Umbilical cord (tissue), 2 donors: Measurements from ENCODE around the gene SGCA. TPM values are rescaled to one million over a fixed set of nuclear protein-coding genes. Genes with fewer than 3 reads are reported as not detected.
A peak's percentile ranks its signal among the peaks of the same experiment; 100 is the strongest.

Source experiments
- DNase-seq: peaks from one replicate; pipeline ENCODE4 v3.0.0-alpha.2; 2015; ENCODE audit warnings: low spot score
- total RNA-seq: library from RNA; depleted of rRNA; stranded (reverse); fragments of >200 nt; gene quantifications from one replicate; pipeline ENCODE4 v1.2.3, GENCODE V29; 2014; ENCODE audit warnings: low replicate concordance; ENCODE audit not compliant: insufficient read depth

The SGCA gene
- total RNA-seq, 1 donor from 2014 or later = 31.3 TPM

DNA sequence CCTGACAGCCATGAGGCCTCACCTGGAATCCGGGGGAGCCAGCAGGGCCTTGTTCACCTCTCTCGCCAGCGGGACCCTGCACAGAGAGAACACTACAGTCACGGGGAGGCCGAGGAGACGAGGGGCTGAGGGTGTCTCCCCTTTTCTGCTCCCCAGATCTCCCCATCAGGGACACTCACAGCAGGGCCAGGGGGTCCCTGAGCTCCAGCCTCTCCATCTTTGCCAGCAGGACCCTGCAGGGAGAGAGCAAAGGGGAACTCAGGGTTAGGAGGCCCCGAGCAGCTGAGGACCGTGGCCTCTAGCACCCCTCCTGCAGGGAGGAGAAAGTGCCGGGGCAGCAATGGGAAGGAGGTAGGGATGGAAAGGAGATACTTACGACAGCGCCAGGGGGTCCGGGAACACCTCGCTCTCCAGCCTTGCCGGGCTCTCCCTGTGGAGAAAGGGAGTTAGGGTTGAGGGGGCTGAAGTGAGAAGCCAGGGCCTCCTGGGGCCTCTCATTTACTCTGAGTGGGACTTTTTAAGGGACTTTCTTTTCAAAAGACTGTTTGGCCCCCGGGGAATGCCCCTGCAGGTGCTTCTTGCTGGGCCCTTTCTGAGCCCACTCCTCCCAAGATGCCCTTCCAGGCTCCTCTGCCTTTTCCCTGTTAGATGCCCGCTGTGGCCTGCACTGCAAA lies 26.9 kb downstream of the SGCA start:
- peak; percentile 80 for DNase-seq

DNA sequence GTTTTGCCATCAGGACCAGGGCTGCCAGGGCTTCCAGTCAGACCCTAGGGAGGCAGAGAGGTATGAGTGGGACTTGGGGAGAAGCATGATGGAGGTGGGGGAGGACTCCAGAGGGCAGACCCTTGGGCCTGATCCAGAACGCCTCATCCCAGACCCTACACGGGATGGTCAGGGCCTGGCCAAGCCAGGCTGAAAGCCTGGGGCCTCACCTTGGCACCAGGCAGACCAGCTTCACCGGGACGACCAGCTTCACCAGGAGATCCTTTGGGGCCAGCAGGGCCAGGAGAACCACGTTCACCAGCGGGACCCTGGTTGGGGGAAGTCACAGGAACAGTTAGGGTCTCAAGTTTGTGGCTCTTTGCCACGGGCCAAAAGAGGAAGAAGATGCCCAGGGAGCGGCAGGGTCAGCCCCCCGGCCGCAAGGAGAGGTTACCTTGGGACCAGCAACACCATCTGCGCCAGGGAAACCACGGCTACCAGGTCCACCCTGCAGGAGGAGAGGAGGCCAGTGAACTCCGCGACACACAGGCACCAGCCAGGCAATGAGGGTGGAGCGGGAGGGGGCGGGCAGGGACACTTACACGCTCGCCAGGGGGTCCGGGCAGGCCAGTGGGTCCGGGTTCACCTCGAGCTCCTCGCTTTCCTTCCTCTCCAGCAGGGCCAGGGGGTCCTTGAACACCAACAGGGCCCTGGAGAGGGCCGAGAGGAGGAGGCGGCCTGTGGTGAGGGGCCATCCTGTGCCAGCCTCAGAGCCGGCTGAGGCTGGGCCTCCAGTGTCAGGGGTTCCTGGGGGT lies 28.5 kb downstream of the SGCA start:
- peak; percentile 73 for DNase-seq

DNA sequence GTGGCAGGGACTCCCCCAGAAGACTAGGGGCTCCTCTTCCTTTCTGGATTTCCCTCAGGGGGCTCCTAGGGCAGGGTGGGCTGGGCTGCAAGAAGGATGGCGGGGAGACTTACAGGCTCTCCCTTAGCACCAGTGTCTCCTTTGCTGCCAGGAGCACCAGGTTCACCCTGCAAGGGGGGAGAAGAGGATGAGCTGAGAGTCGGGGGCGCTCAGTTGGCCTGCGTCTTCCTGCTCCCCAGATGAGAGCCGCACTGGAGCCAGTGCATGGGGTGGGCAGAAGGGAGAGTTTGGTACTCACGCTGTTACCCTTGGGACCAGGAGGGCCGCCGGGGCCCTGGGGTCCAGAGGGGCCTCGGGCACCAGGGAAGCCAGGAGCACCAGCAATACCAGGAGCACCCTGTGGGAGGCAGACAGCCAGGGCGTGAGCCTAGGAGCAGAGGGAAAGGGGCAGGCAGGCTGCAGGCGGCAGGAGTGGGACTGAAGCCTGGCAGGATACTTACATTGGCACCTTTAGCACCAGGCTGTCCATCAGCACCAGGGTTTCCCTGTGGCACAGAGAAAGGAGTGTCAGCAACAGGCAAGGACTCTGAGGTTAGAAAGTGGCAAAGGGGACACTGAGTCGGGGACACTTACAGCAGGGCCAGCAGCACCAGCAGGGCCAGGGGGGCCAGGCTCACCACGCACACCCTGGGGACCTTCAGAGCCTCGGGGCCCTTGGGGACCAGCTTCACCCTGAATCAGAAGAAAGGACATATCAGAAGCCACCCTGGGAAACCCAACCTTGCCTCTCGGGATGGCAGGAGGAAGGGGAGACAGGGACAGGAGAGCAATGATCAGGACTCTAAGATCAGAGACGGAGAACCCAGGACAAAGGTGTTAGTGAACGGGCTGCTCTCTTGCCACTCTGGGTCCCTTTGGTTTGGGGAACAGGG lies 29.4 kb downstream of the SGCA start:
- DNase-seq = peak; percentile 81

DNA sequence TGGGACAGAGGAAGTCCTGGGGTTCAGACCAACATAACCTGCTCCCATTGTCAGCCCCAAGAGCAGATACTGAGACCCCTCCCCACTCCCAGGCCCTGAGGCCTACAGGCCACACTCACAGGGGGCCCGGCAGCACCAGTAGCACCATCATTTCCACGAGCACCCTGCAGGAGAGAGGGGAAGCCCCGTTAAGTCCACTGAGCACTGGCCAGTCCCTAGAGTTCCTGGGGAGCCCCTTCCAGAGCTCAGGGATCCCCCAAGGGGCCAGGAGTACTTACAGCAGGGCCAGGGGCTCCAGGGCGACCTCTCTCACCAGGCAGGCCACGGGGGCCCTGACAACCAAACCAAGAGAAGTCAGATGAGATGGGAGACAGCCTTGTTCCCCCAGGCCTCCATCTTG lies 30.2 kb downstream of the SGCA start:
- no peak for DNase-seq

DNA sequence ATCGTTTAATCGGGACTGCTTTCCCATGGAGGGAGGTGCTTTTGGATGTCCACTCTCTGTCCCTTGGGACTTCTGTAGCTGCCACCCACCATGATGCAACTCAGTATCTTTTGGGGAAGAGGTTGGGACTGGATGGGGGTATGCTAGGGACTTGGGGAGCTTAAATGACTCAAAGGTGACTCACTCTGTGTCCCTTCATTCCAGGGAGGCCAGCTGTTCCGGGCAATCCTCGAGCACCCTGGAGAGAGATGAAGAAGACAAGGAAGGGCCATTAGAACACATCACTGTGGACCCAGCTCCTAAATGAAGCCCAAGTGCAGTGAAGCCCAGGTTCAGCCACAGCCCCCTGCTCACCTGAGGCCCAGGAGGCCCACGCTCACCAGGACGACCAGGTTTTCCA lies 31.0 kb downstream of the SGCA start:
- DNase-seq = peak; percentile 64

DNA sequence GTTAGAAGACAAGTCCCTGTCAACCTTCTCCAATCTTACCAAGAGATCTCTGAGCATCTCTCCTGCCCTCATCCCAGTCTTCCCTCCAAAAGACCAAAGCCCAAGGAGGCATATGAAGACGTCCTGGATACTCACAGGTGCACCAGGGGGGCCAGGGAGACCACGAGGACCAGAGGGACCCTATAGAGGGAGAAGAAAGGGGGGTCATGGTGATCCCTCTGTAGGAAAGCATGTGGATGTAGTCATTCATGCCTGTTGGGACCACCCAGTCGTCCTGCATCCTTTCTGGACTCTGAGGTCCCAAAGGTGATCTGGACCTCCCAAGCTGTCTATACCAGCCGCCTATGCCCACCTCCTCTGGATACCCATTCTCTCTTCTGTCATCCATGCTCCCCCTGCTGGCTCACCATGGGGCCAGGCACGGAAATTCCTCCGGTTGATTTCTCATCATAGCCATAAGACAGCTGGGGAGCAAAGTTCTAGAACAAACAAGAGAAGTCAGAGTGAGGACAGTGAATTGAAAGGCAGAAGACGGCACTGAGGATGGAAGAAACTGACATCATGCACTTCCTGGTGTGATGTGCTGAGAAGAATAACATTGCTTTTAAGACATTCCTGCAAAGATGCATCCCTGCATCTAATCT lies 32.3 kb downstream of the SGCA start:
- DNase-seq = peak; percentile 47

DNA sequence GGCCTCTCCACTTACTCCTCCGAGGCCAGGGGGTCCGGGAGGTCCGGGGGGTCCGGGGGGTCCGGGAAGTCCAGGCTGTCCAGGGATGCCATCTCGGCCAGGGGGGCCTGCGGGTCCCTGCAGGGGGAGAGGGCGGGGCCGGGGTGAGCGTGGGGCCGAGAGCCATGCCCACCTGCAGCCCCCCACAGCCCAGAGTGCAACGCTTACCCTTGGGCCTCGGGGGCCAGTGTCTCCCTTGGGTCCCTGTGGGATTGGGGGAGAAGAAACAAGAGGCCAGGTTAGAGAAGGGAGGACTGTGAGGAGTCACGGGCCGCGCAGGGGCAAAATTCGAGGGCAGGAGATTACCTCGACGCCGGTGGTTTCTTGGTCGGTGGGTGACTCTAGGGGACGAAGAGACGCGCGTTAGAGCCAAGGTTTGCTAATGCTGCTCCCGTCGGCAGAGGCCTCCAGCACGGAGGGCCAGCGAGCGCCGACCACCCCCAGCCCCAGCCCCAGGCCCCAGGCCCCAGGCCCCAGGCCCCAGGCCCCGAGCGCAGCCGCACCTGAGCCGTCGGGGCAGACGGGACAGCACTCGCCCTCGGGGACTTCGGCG lies 33.5 kb downstream of the SGCA start:
- DNase-seq = peak; percentile 55

DNA sequence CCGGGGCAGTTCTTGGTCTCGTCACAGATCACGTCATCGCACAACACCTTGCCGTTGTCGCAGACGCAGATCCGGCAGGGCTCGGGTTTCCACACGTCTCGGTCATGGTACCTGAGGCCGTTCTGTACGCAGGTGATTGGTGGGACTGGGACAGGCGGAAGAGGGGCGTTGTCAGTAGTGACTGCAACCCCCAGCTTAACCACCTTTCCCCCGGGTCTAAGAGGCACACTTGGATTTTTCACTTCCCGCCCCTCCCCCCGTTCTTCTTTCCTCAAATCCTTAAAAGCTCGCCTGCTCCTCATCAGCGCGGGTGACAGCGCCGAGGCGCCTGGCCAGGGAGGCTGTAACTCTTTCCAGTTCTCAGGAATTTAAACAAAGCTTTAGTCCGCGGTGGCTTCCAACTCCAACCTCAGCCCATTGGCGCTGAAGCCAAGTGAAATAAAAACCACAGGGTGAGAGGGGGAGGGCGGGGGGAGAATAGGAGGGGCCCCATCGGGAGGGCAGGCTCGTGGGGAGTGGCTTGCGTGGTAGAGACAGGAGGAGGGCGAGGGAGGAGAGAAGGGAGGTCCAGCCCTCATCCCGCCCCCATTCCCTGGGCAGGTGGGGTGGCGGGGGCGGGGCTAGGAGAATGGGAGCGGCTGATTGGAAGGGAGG lies 34.1 kb downstream of the SGCA start:
- peak; percentile 96 for DNase-seq

DNA sequence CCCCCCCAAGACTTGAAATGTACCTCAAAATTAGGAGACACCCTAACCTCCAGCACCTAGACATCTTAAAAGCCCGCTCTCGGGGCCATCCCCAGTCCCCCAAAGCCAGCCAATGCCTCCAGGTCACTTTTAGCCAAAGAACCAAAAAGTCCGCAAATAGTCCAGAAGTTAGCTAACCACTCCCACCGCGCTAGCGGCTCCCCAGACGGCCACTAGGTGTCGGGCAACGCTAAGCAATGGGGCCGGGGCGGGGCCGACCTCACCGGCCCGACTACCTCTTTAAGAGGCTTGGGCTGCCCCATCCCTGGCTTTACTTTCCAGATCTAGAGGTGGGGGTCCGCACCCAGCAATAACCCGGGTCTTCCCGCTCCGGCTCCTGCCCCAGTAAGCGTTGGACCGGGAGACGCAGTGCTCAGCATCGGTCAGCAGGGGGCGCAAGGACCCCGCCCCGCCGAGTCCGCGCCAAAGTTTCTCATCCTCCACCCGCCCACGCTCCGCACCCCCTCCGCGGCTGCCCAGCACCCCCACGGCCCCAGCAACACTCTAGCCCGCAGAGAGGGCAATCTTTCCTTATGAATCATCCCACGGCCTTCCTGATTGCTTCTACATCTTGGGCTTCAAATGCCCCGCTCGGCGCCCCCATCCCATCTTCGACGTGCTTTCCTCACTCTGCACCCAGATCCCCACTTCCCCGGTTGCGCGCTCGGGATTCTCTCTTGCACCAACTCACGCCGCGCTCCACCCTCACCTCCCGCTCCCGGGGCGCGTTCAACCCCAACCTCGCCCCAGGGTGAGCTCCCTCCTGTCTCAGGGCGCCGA lies 34.9 kb downstream of the SGCA start:
- DNase-seq = no peak

DNA sequence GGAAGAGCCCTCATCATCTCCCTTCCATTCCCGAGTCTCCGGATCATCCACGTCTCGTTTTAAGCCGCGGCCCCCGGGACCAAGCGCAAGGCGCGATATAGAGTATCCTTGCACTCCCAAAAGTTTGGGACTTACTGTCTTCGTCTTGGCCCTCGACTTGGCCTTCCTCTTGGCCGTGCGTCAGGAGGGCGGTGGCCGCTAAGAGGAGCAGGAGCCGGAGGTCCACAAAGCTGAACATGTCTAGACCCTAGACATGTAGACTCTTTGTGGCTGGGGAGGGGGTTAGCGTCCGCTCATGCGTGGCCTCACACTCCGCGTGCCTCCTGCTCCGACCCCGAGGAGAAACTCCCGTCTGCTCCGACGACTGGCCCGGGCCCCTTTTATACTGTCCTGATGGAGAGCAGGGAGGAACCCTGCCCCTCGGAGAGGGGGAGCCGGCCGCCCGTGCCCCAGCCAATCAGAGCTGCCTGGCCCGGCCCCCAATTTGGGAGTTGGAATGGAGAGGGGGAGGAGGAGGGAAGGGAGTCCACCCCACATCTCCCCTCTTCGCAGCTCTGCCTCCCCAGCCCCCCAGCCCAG lies 35.6 kb downstream of the SGCA start, which contains the start of gene COL1A1:
Gene COL1A1 (minus strand): TSS at position 356 of the 579 bp plus-strand sequence. CDS start 118 bp downstream, at position 238.
- peak; percentile 97 for DNase-seq

DNA sequence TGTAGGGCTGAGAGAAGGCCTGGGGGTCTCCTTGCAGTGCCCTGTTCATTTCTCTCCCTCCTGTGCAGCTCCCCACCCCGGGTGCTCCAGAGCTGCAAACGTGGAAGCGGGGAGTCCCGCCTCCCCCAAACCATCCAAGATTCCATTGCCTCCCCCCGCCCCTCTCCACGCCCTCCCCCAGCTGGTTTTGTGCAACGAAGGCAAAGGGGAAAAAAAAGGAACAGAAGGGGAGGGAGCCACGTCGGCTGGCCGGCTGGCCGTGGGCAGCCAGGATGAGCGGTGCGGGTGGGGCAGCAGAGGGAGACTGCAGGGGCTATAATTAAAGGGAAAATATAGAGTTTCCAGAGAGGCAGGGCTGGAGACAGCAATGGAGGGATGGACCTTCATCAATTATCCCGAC lies 37.3 kb downstream of the SGCA start:
- DNase-seq = peak; percentile 93

DNA sequence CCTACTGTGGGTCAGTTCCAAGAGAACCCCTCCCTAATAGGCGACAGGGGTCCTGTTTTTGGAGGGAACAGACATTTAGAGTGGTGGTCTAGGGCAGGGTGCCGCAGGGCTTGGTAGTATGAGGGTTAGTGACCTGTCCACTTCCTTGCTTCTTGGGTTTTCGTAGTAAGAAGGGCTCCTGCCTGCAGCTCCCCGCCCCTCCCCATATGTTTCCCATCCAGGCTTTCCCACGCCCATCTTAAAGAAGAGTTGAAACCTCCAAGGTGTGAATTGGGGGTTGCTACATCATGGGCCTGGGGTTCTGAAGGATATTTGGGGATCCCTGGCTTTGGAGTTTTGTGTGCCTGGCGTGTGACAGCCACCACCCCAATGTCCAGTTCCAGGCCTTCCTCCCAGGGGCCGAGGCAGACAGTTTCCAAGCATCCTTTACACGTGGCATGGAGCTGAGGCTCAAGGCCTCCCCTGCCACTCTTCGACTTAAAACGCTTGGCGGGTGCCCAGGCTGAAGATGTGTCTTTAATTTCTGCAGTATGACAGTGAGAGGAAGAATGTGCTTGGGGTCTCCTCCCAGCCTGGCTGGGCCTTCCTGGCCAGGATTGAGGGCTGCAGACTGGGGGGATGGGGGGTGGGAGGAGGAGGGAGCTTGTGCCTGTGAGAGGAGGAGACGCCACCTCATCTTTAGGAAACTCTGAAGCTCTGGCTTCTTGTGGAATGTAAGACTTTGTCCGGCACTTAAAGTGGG lies 38.0 kb downstream of the SGCA start:
- DNase-seq = peak; percentile 99

DNA sequence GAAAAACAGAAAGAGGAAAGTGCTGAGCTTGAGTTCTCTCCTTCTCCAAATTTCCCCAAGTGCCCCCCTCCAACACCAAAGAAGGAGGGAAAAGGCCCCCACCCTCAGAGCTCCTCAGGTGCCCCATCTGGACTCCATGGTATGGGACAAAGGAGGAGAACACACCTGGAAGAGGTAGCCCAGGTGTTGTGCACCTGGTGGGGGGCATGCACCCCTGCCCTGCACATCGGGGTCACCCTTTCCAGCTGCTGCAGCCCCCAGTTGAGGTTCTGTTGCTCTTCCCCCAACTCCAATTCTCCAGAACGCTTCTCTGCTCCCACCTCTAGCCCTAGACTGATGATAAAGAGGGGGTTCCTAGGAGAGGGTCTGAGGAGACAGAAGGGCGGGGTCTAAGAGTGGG lies 38.6 kb downstream of the SGCA start:
- no peak for DNase-seq

DNA sequence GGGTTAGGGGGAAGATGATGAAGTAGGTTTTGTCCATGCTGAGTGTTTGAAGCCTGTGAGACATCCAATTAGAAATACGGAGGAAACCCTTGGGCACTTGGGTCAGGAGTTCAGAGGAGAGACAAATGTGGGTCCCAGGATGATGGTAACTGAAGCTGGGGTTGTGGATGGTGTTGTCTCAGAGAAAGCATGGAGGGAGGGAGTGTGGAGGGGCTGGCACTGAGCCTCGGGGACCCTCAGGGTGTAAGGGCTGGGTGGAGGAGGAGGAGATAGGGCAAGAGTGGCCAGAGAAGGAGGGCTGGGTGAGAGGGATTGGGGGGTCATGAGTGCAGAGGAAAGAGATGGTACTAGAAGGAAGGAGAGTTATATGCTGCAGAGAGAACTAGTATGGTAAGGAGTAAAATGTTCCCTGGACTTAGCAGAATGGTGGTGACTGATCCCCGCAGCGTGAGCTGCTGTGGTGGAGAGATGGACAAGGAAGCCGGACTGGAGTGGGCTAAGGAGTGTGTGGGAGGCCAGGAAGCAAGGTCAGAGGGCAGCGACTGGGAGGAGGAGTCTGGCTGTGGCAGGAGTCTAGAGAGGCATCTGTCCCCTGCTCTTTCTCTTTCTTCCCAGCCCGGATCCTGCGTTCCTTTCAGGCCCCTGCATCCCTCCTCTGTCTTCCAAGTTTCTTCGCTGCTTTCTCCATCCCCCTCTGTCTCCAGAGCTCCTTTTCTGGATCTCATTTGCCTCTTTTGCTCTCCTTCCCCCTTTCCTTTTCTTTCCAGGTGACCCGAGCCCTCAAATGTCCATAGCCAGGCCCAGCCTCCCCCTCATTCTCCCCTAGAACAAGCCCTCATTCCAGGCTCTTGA lies 39.5 kb downstream of the SGCA start:
- DNase-seq = peak; percentile 55

DNA sequence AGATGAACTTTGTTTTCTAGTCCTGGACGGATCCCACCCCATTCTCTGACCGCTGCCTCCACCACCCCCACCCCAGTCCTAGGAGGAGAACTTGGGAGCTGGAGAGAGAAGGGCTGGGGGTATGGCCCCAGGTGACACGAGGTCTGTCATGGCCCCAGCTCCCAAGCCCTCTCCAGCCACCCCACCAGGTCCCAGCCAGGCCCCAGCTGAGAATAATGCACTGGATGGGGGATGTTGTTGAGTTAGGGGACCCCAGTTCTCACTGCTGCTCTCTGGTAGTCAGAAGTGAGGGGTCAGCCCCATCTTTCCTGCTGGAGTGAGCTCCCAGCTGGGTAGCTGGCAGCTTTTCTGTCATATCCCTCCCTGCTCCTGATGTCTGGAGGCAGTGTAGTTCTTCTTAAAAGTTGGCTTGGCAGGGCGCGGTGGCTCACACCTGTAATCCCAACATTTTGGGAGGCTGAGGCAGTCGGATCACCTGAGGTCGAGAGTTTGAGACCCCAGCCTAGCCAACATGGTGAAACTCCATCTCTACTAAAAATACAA lies 40.2 kb downstream of the SGCA start:
- DNase-seq = no peak

DNA sequence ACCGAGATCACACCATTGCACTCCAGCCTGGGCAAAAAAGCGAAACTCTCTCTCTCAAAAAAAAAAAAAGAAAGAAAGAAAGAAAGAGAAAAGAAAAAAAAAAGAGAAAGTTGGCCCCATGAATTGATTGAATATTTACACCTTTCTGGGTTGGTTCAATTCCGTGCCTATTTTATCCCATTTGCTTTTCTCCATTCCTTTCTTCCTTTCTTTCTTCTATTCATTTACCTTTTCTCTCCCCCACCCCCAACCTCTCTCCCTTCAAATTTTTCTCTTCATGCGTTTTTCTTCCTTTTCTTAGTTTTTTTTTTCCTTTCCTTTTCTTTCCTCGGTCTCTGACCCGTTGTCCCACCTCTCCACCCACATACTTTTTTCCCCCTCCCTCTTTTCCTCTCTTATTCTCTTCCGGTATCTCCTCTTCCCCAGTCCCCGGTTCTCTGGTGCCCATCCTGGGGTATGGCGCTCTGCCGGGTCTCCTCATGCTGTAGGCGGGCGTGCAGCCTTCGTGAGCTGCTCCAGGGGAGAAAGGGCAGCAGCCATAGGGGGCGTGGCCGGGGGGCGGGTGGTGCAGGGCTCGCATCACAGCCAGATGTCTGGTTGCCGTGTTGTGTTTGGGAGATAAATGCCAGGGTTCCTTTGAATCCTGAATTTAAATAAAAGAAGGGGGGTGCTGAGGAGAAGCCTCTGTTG lies 40.9 kb downstream of the SGCA start:
- peak; percentile 88 for DNase-seq

DNA sequence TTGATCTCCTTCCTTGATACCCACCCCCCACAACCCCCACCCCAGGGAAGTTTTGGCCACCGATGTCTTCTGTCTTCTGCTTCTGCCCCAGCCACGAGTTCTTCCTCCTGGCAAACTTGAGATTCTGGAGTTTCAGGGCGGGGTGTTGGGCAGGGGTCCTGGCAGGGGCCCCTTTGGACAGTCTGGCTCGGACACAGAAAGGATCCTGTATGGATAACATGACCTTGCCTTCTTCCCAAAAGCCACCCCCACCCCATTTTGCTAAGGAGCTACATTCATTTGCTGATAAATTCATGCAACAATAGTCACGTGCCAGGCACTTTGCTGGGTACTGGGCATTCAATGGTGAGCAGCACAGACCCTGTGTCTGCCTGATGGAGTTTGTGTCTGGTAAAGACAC lies 41.5 kb downstream of the SGCA start:
- DNase-seq = no peak
